ENCODE data around the gene CAPN3. TPM values are rescaled to one million over a fixed set of nuclear protein-coding genes. Genes with fewer than 3 reads are reported as not detected.

The CAPN3 gene
- total and polyA plus RNA-seq, 10 donors, result 14.6 to 40.5 (median 17.0) TPM

DNA sequence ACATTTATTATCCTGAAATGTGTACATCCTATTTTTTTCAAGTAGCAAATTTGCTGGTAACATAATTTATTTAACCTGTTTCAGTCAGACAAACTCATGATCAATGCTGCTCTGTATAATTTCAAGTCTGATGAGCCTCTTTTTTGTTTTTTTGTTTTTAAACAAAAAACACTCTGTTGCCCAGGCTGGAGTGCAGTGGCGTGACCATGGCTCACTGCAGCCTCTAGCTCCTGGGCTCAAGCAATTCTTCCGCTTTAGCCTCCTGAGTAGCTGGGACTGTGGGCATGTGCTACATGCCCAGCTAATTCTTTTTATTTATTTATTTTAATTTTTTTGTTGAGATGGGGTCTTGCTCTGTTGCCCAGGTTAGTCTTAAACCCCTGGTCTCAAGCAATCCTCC, 40.1 kb upstream of the CAPN3 start:
- Histone ChIP-seq H3K27ac (no peak overlapping the region), H3K4me1 (no peaks in the 10 kb centered on the region), H3K27me3 (replicated peaks in 1 of 7) (no peaks in the 10 kb centered on the region), H3K9me3 (no peaks in the 10 kb centered on the region), H3K4me3 (no peak overlapping the region), H3K36me3 (peaks cover 3 to 88% (median 25%) of the 10 kb centered on the region in 6 donors)
- no peak for DNase-seq
- TF ChIP-seq POLR2AphosphoS5 (IDR thresholded peaks at IDR 0.05), result no peak
- TF ChIP-seq, protein P1, sequence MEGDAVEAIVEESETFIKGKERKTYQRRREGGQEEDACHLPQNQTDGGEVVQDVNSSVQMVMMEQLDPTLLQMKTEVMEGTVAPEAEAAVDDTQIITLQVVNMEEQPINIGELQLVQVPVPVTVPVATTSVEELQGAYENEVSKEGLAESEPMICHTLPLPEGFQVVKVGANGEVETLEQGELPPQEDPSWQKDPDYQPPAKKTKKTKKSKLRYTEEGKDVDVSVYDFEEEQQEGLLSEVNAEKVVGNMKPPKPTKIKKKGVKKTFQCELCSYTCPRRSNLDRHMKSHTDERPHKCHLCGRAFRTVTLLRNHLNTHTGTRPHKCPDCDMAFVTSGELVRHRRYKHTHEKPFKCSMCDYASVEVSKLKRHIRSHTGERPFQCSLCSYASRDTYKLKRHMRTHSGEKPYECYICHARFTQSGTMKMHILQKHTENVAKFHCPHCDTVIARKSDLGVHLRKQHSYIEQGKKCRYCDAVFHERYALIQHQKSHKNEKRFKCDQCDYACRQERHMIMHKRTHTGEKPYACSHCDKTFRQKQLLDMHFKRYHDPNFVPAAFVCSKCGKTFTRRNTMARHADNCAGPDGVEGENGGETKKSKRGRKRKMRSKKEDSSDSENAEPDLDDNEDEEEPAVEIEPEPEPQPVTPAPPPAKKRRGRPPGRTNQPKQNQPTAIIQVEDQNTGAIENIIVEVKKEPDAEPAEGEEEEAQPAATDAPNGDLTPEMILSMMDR (IDR thresholded peaks at IDR 0.05 in 8 of 11, conservative IDR thresholded peaks at IDR 0.05 in 3 of 11), result no peak
- TF ChIP-seq POLR2A (IDR thresholded peaks at IDR 0.05), result no peak
- WGBS, 5 donors, result 98 to 100% (median 100%) methylated on average over 2 of the region's 2 CpGs
- intact Hi-C loops (cut with DNase I; ENCODE audit: low total_unique reads), result no loop called here

DNA sequence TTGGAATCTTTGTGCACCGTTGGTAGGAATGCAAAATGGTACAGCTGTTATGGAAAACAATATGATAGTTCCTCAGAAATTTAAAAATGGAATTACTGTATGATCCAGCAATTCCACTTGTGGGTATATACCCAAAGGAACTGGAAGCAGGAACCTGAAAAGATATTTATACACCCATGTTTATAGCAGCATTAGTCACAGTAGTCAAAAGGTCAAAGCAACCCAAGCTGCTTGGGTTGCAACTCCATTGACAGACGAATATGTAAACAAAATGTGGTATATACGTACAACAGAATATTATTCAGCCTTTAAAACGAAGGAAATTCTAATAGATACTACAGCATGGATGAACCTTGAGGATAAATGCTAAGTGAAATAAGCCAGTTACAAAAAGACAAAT, 35.0 kb upstream of the CAPN3 start:
- no peak for DNase-seq
- no peak overlapping the region for H3K4me3 ChIP-seq
- peaks cover 3 to 97% (median 50%) of the 10 kb centered on the region in 6 donors for H3K36me3 ChIP-seq
- TF ChIP-seq POLR2A (IDR thresholded peaks at IDR 0.05) (no peak), POLR2AphosphoS5 (IDR thresholded peaks at IDR 0.05) (no peak)
- TF ChIP-seq, protein P1 (IDR thresholded peaks at IDR 0.05 in 8 of 11, conservative IDR thresholded peaks at IDR 0.05 in 3 of 11), result no peak
- 81 to 92% (median 89%) methylated on average over 4 of the region's 4 CpGs for WGBS, 5 donors
- intact Hi-C loops (cut with DNase I; ENCODE audit: low total_unique reads), result no loop called here
- no peak overlapping the region for H3K27ac ChIP-seq
- H3K9me3 ChIP-seq, result no peaks in the 10 kb centered on the region
- no peaks in the 10 kb centered on the region for H3K27me3 ChIP-seq (replicated peaks in 1 of 7)
- H3K4me1 ChIP-seq, result no peaks in the 10 kb centered on the region

DNA sequence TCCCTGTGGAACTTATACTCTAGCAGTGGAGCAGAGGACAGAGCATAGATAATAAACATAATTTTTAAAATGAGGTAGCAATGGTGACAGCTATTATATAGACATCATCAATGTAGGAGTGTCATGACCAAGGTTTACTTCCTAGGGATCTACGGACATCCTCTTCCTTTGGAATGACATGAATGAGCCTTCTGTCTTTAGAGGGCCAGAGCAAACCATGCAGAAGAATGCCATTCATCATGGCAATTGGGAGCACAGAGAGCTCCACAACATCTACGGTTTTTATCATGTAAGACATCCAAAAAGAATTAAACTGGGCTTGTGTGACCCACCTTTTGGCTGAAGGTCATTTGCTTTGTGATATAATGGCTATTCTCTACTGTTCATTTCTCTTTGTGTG, 30.1 kb upstream of the CAPN3 start:
- intact Hi-C loops (cut with DNase I; ENCODE audit: low total_unique reads), result no loop called here
- DNase-seq, result no peak
- WGBS, 5 donors, result 83 to 95% (median 94%) methylated on average over 2 of the region's 2 CpGs
- H3K36me3 ChIP-seq, result peaks cover 0 to 97% (median 42%) of the 10 kb centered on the region in 6 donors
- H3K27ac ChIP-seq, result no peak overlapping the region
- H3K4me3 ChIP-seq, result no peak overlapping the region
- H3K4me1 ChIP-seq, result no peaks in the 10 kb centered on the region
- H3K27me3 ChIP-seq (replicated peaks in 1 of 7), result no peaks in the 10 kb centered on the region
- no peak for TF ChIP-seq POLR2A (IDR thresholded peaks at IDR 0.05)
- TF ChIP-seq, protein P1 (IDR thresholded peaks at IDR 0.05 in 8 of 11, conservative IDR thresholded peaks at IDR 0.05 in 3 of 11), result no peak
- peaks cover 0 to 7% (median 2%) of the 10 kb centered on the region in 8 donors for H3K9me3 ChIP-seq

DNA sequence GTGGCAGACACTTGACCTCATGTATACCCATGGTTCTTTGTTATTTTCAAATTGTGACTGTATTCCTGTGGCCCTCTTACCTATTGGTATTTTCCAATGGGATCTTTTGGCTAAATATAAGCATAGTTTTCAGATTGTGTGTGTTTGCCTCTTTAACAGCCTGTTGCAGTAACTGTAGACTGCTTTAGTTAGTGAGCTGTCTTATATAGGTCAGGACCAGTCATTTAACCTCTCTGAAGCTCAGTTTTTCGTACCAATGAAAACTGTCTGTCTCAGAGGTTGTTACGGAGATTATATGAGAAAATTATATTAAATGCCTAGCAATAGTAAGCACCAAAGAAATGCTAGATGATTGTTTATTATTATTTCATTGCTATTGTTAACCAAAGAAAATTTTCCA, 29.3 kb upstream of the CAPN3 start:
- intact Hi-C loops (cut with DNase I; ENCODE audit: low total_unique reads), result no loop called here
- WGBS, 5 donors, result 81 to 98% (median 93%) methylated on average over 2 of the region's 2 CpGs
- H3K4me3 ChIP-seq, result no peak overlapping the region
- H3K9me3 ChIP-seq, result peaks cover 0 to 15% (median 10%) of the 10 kb centered on the region in 8 donors
- TF ChIP-seq, protein P1 (IDR thresholded peaks at IDR 0.05 in 8 of 11, conservative IDR thresholded peaks at IDR 0.05 in 3 of 11), result no peak
- TF ChIP-seq POLR2A (IDR thresholded peaks at IDR 0.05) (no peak), POLR2AphosphoS5 (IDR thresholded peaks at IDR 0.05) (no peak)
- H3K27me3 ChIP-seq (replicated peaks in 1 of 7), result no peaks in the 10 kb centered on the region
- no peak for DNase-seq
- H3K27ac ChIP-seq, result no peak overlapping the region
- peaks cover 0 to 97% (median 40%) of the 10 kb centered on the region in 6 donors for H3K36me3 ChIP-seq
- no peaks in the 10 kb centered on the region for H3K4me1 ChIP-seq
